Measurements from ENCODE around the gene DENND1A. TPM values are rescaled to one million over a fixed set of nuclear protein-coding genes. Genes with fewer than 3 reads are reported as not detected.

Gene DENND1A
- total RNA-seq, 1 donor from 2014 or later = 25.2 TPM

GRCh38 chr9:123955637-123956036, 25.7 kb upstream of the DENND1A start:
- H3K9me3 Mint-ChIP-seq = no peaks in the 10 kb centered on the region
- no peaks in the 10 kb centered on the region for H3K36me3 Mint-ChIP-seq (ENCODE audit: low read depth)
- ChIA-PET CTCF (no interaction called here), POLR2A (no interaction called here)
- ATAC-seq (ENCODE audit: low read depth) (no peak), DNase-seq (no peak)
- TF ChIP-seq CTCF (IDR thresholded peaks at IDR 0.05) = no peak
- no peaks in the 10 kb centered on the region for H3K4me1 Mint-ChIP-seq
- no peak overlapping the region for H3K27ac Mint-ChIP-seq
- no peak overlapping the region for H3K4me3 Mint-ChIP-seq
- peaks cover 26% of the 10 kb centered on the region for H3K27me3 Mint-ChIP-seq
- intact Hi-C loops (cut with micrococcal nuclease) = no loop called here

DNA sequence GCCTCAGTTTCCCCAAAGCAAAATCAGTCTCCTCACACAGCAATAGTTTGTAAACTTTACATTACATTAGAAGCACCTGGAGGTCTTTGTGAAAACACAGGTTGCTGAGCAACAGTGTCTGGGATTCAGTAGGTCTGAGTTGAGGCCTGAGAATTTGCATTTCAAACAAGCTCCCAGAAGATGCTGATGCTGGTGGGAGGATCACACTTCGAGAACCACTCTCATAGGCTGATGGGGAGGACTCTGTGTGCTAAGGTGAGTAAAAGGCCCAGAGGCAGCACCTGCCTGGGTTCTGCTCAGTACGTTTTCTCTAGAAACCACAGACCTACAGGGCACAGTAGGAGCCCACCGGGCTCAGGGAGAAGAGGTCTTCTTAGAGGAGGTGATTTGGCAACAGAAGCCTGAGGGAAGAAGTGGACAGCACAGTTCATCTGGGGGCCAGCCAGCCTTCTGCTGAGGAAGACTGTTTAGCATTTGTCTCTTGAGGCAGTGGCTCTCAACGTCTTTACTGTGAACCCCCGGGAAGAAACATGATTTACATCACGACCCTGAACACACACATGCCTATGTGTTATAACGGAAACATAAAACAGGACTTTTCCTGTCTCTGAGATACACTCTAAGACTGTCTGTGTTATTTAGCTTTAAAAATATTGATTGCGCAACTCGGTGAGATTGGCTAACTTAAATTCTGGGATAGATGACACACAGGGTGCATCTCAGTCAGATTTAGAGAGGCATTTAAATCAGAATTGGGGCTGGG, 24.8 kb upstream of the DENND1A start:
- DNase-seq (no peak), ATAC-seq (ENCODE audit: low read depth) (no peak)
- Mint-ChIP-seq H3K9me3 (no peaks in the 10 kb centered on the region), H3K27ac (no peak overlapping the region), H3K4me1 (no peaks in the 10 kb centered on the region), H3K4me3 (no peak overlapping the region), H3K36me3 (ENCODE audit: low read depth) (no peaks in the 10 kb centered on the region), H3K27me3 (peaks cover 21% of the 10 kb centered on the region)
- CTCF ChIA-PET = no interaction called here
- intact Hi-C loops (cut with micrococcal nuclease) = no loop called here
- POLR2A ChIA-PET = no interaction called here
- TF ChIP-seq CTCF (IDR thresholded peaks at IDR 0.05) = no peak

- H3K36me3 Mint-ChIP-seq (ENCODE audit: low read depth) = no peaks in the 10 kb centered on the region
- H3K27ac Mint-ChIP-seq = no peak overlapping the region
- H3K9me3 Mint-ChIP-seq = no peaks in the 10 kb centered on the region
- H3K4me3 Mint-ChIP-seq = no peak overlapping the region
- H3K27me3 Mint-ChIP-seq = peaks cover 8% of the 10 kb centered on the region
- intact Hi-C loops (cut with micrococcal nuclease) = no loop called here
- TF ChIP-seq CTCF (IDR thresholded peaks at IDR 0.05) = no peak
- ATAC-seq (ENCODE audit: low read depth) (no peak), DNase-seq (no peak)
- CTCF ChIA-PET = interaction anchor here (1.2 kb wide), 1 partner anchor 409 kb away, joined by 3 read pairs; no protein-coding TSS in a partner anchor
- POLR2A ChIA-PET = no interaction called here
- H3K4me1 Mint-ChIP-seq = no peaks in the 10 kb centered on the region
Observed at GRCh38 chr9:123952641-123953495, 22.9 kb upstream of the DENND1A start.

DNA sequence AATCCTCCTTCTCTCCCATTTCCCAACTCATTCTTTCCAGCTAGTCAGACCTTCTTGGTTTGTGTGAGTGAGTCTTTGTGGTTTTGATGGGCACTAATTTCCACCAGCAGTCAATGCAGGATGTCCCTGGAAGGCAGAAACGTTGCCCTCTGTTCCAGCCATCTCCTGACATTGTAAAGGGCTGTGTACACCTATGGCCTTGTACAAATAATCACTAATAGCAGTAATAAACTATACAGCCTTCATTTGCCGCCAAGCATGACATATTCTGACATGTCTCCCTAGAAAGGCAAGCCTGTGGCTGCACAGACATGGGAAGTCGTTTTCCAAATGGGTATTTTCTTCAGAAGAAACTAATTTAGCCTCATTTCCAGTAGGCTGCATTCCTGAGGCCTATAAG, 18.4 kb upstream of the DENND1A start:
- H3K9me3 Mint-ChIP-seq = no peaks in the 10 kb centered on the region
- no peak for DNase-seq
- no peaks in the 10 kb centered on the region for H3K4me1 Mint-ChIP-seq

More for the DNA sequence above, 18.4 kb upstream of the DENND1A start:
- H3K27ac Mint-ChIP-seq = no peak overlapping the region
- H3K27me3 Mint-ChIP-seq = peaks cover 8% of the 10 kb centered on the region
- ChIA-PET CTCF (no interaction called here), POLR2A (no interaction called here)
- TF ChIP-seq CTCF (IDR thresholded peaks at IDR 0.05) = no peak
- no peak for ATAC-seq (ENCODE audit: low read depth)
- intact Hi-C loops (cut with micrococcal nuclease) = no loop called here
- H3K4me3 Mint-ChIP-seq = no peak overlapping the region
- no peaks in the 10 kb centered on the region for H3K36me3 Mint-ChIP-seq (ENCODE audit: low read depth)

Data from activated B cell treated with CpG ODN at 0.5 μM for 24 hours (primary cell).